Naive thymus-derived CD8-positive, alpha-beta T cell (primary cell): ENCODE results near the gene DCC. TPM values are rescaled to one million over a fixed set of nuclear protein-coding genes. Genes with fewer than 3 reads are reported as not detected.
A peak's percentile ranks its signal among the peaks of the same experiment; 100 is the strongest.

Experiments used
- ATAC-seq, 2 donors: fragments of 150-1000 bp; cut with Tn5 transposase in 1 of 2; sonication (Bioruptor Pico), chemical (Tn5 transposase) in 1 of 2; 1 replicate in 1 of 2; 2 replicates in 1 of 2; pipeline ENCODE4 v1.10.0; 2021; ENCODE audit warnings: mild to moderate bottlenecking in 2 of 2, moderate library complexity in 2 of 2
- POLR2A ChIA-PET: fragments of 350-600 bp; sonication (Branson Sonifier 250); formaldehyde crosslinking; loops from one replicate; lab custom pipeline; 2021; ENCODE audit warnings: antibody characterized with exemption; lab: Charles Lee
- DNase-seq, 10 donors: peaks; one replicate each; pipeline versions ENCODE4 v3.0.0 to v3.0.0-alpha.2; 2020 to 2022
- H3K27ac Mint-ChIP-seq, 10 donors: one replicate each; pipeline ENCODE4 v1.8.0; 2020 to 2022; ENCODE audit warnings: mild to moderate bottlenecking in 10 of 10, mixed read lengths in 10 of 10, moderate library complexity in 4 of 10, inconsistent platforms in 1 of 10
- H3K27me3 Mint-ChIP-seq, 5 donors: one replicate each; pipeline ENCODE4 v1.8.0; 2021 to 2022; ENCODE audit warnings: mixed read lengths in 5 of 5
- H3K36me3 Mint-ChIP-seq, 3 donors: one replicate each; pipeline ENCODE4 v1.8.0; 2020 to 2022; ENCODE audit warnings: mixed read lengths in 3 of 3, mild to moderate bottlenecking in 2 of 3, inconsistent platforms in 1 of 3
- H3K4me1 Mint-ChIP-seq, 4 donors: one replicate each; pipeline ENCODE4 v1.8.0; 2021 to 2022; ENCODE audit warnings: mixed read lengths in 4 of 4
- H3K4me3 Mint-ChIP-seq, 10 donors: one replicate each; pipeline ENCODE4 v1.8.0; 2020 to 2022; ENCODE audit warnings: mild to moderate bottlenecking in 10 of 10, mixed read lengths in 10 of 10, moderate library complexity in 6 of 10, inconsistent platforms in 1 of 10
- H3K9me3 Mint-ChIP-seq, 9 donors: one replicate each; pipeline ENCODE4 v1.8.0; 2020 to 2022; ENCODE audit warnings: mixed read lengths in 9 of 9, mild to moderate bottlenecking in 3 of 9, inconsistent platforms in 1 of 9, moderate library complexity in 1 of 9
- polyA plus RNA-seq, 3 donors: library from polyadenylated mRNA; unstranded; fragments of 300-500 nt; fragmentation: Illumina TruSeq; gene quantifications; one replicate each; pipeline ENCODE4 v1.2.3, GENCODE V29; 2021
- total RNA-seq, 8 experiments: library from RNA in 2 of 8; stranded (reverse) in 2 of 8; gene quantifications; one replicate each; pipeline ENCODE4 v1.2.3 and lab custom pipeline; 2021 to 2026

Gene DCC
- total RNA-seq = not detected
- not detected for polyA plus RNA-seq
- total RNA-seq (lab: John Stamatoyannopoulos, UW) = 0 to 0.08 (median 0) reads per million in 6 experiments

DNA sequence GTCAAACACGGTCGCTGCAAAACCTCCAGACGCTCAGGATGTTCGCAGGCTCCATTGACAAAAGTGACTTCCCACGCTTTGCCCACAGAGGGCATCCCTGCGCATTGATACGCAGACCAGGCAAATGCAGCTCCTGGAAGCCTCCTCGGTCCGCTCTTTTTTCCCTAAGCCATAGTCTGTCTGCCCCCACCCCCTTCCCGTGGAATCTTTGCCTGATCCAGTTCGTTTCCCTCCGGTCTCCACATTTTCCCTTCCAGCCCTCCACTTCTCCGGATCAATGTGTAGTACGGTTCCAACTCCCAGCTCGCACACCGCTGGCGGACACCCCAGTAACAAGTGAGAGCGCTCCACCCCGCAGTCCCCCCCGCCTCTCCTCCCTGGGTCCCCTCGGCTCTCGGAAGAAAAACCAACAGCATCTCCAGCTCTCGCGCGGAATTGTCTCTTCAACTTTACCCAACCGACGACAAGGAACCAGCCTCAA lies at the start of gene DCC:
Gene DCC, plus strand, starts transcription at position 307 of the 481 bp plus-strand sequence. CDS start 591 bp downstream, outside the sequence.
- DNase-seq = no peak
- Mint-ChIP-seq H3K9me3 (peaks cover 0 to 14% (median 9%) of the 10 kb centered on the region in 9 donors), H3K4me1 (peaks cover 0 to 5% (median 3%) of the 10 kb centered on the region in 4 donors), H3K36me3 (peaks cover 0 to 5% (median 3%) of the 10 kb centered on the region in 3 donors), H3K4me3 (no peak within 1 kb of the TSS), H3K27ac (peak within 1 kb of the TSS in 1 of 10 donors; percentile 21), H3K27me3 (peaks cover 17 to 52% (median 42%) of the 10 kb centered on the region in 5 donors)
- no peak for ATAC-seq
- POLR2A ChIA-PET = no interaction called here

GRCh38 chr18:52310651-52311050 lies 29.3 kb upstream of the DCC start:
- ATAC-seq = no peak
- H3K4me1 Mint-ChIP-seq = no peaks in the 10 kb centered on the region
- no peaks in the 10 kb centered on the region for H3K36me3 Mint-ChIP-seq
- no peaks in the 10 kb centered on the region for H3K27me3 Mint-ChIP-seq
- POLR2A ChIA-PET = no interaction called here
- no peak for DNase-seq
- H3K9me3 Mint-ChIP-seq = peaks cover 0 to 6% (median 3%) of the 10 kb centered on the region in 9 donors
- H3K27ac Mint-ChIP-seq = no peak overlapping the region
- H3K4me3 Mint-ChIP-seq = no peak overlapping the region

DNA sequence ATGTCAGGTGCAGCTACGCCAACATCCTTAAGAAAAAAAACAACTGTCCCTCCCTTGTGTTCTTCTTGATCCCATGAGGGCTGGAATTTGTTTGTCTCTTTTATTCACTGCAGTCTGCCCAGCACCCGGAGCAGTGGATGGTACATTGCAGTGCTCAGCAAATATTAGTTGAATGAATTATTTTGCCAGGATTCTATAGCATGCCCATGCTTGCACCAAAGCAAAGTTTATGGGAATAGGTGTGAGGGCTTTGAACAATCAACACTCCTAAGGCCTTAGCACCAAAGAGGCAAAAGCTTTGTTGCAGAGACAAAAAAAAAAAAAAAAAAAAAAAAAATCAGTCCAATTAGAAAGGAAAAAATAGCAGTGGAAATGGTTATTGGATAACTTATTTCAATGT lies 28.7 kb upstream of the DCC start:
- peaks cover 0 to 1% (median 0%) of the 10 kb centered on the region in 3 donors for H3K36me3 Mint-ChIP-seq
- ATAC-seq (no peak), DNase-seq (no peak)
- H3K9me3 Mint-ChIP-seq = peaks cover 0 to 6% (median 3%) of the 10 kb centered on the region in 9 donors
- POLR2A ChIA-PET = no interaction called here
- H3K27me3 Mint-ChIP-seq = no peaks in the 10 kb centered on the region
- H3K27ac Mint-ChIP-seq = no peak overlapping the region
- H3K4me3 Mint-ChIP-seq = no peak overlapping the region
- H3K4me1 Mint-ChIP-seq = no peaks in the 10 kb centered on the region

DNA sequence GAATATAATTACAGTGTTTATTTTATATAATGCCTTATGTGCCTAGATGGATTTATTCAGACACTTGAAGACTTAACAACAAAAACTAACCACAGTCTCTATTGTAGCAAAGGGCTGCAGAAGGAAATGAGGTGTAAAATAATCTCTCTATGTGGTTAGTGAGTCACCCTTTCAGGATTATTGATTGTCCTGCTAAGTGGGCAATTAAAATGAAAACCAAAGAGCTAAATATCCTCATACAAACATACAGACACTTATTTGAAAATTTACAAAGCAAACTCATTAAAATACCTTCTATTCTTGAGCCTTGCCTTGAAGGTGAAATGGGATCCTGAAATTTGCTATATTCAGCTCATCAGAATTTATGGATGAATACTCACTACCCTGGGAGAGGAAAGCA lies 27.7 kb upstream of the DCC start:
- Mint-ChIP-seq H3K27ac (no peak overlapping the region), H3K9me3 (peaks cover 0 to 7% (median 4%) of the 10 kb centered on the region in 9 donors), H3K4me3 (no peak overlapping the region), H3K36me3 (peaks cover 0 to 5% (median 0%) of the 10 kb centered on the region in 3 donors), H3K4me1 (no peaks in the 10 kb centered on the region), H3K27me3 (no peaks in the 10 kb centered on the region)
- ATAC-seq (no peak), DNase-seq (no peak)
- POLR2A ChIA-PET = no interaction called here

- peaks cover 0 to 10% (median 4%) of the 10 kb centered on the region in 9 donors for H3K9me3 Mint-ChIP-seq
- POLR2A ChIA-PET = no interaction called here
- no peak overlapping the region for H3K4me3 Mint-ChIP-seq
- H3K27me3 Mint-ChIP-seq = no peaks in the 10 kb centered on the region
- peaks cover 0 to 5% (median 0%) of the 10 kb centered on the region in 3 donors for H3K36me3 Mint-ChIP-seq
- no peak for ATAC-seq
- no peak for DNase-seq
- H3K27ac Mint-ChIP-seq = no peak overlapping the region
- H3K4me1 Mint-ChIP-seq = no peaks in the 10 kb centered on the region
These were observed 26.8 kb upstream of the DCC start for GRCh38 chr18:52313213-52313612.

DNA sequence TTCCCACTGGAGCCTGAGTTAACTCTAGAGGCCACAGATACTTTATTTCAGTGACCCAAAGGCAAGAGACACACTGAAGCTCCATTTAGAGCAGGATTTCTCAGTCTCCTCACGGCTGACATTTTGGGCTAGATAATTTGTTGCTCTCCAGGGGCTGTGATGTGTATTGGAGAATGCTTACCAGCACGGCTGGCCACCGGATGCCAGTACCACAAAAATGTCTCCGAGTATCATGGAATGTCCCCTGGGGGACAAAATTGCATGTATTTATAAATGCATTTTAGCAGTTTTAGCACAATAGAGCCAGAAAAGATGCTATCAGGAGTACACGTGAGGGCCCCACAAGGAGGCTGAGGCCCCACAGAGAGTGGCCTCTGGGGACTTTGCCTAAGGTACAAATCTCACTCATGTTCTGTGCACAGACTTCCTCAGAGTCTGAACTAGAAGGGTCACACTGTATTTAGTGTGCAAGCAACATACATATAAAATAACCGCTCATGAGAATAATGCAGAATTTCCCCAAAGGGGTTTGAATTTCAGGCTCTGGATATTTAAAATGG lies 20.5 kb upstream of the DCC start:
- no peak overlapping the region for H3K27ac Mint-ChIP-seq
- peaks cover 0 to 5% (median 0%) of the 10 kb centered on the region in 3 donors for H3K36me3 Mint-ChIP-seq
- no peak overlapping the region for H3K4me3 Mint-ChIP-seq
- POLR2A ChIA-PET = no interaction called here
- ATAC-seq (no peak), DNase-seq (no peak)
- peaks cover 0 to 2% (median 0%) of the 10 kb centered on the region in 5 donors for H3K27me3 Mint-ChIP-seq
- H3K9me3 Mint-ChIP-seq = peaks cover 0 to 16% (median 0%) of the 10 kb centered on the region in 9 donors
- H3K4me1 Mint-ChIP-seq = no peaks in the 10 kb centered on the region

DNA sequence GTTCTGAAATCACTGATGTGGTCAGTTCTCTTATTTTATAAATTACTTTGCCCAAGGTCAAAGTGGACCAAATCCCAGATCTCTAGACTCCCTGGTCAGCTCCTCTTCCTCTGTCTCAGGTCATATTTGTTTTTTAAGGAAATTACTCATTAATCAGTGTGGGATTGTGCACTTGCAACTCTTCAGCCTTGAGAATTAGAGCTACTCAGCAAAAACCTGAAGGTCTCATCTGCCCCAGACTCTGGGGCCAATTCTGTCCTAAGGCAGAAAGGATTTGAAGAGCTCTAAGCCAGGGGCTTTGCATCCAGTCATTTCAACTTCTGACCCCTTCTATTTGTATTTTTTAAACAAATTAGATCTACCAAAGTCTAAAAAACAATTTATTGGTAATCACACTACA lies 17.7 kb upstream of the DCC start:
- H3K27me3 Mint-ChIP-seq = peaks cover 0 to 2% (median 0%) of the 10 kb centered on the region in 5 donors

GRCh38 chr18:52323802-52324201 lies 16.2 kb upstream of the DCC start:
- peaks cover 0 to 7% (median 0%) of the 10 kb centered on the region in 9 donors for H3K9me3 Mint-ChIP-seq
- ATAC-seq = no peak
- peak overlapping the region in 1 of 10 donors; percentile 85 for H3K27ac Mint-ChIP-seq
- no peaks in the 10 kb centered on the region for H3K4me1 Mint-ChIP-seq
- peaks cover 0 to 3% (median 0%) of the 10 kb centered on the region in 5 donors for H3K27me3 Mint-ChIP-seq
- H3K36me3 Mint-ChIP-seq = no peaks in the 10 kb centered on the region
- POLR2A ChIA-PET = no interaction called here
- no peak for DNase-seq
- H3K4me3 Mint-ChIP-seq = no peak overlapping the region

More for the DNA sequence above, 17.7 kb upstream of the DCC start:
- Mint-ChIP-seq H3K4me3 (no peak overlapping the region), H3K9me3 (peaks cover 0 to 10% (median 0%) of the 10 kb centered on the region in 9 donors), H3K4me1 (no peaks in the 10 kb centered on the region), H3K27ac (no peak overlapping the region), H3K36me3 (no peaks in the 10 kb centered on the region)
- no peak for ATAC-seq
- POLR2A ChIA-PET = no interaction called here
- DNase-seq = no peak

DNA sequence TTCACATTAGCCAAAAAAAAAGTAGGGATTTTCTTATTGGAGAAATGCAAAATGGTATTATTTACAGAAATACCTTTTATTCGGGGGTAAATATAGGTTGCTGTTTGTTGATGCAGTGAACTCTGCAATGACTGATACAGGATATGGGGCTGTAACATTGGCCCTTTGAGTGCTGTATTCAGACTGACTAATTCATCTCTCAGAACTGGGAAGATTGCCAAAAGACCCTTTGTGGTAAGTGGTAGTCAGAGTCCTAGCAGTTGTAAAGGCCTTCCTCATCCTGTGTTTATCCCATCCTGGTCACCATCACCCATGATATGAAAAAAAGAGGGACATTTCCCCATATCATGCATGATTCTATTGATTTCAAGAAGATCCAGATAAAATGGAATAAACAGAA lies 14.0 kb upstream of the DCC start:
- ATAC-seq = no peak
- Mint-ChIP-seq H3K27ac (no peak overlapping the region), H3K36me3 (no peaks in the 10 kb centered on the region), H3K4me1 (no peaks in the 10 kb centered on the region), H3K27me3 (peaks cover 0 to 3% (median 0%) of the 10 kb centered on the region in 5 donors), H3K4me3 (no peak overlapping the region), H3K9me3 (peaks cover 0 to 7% (median 0%) of the 10 kb centered on the region in 9 donors)
- no peak for DNase-seq
- POLR2A ChIA-PET = no interaction called here

DNA sequence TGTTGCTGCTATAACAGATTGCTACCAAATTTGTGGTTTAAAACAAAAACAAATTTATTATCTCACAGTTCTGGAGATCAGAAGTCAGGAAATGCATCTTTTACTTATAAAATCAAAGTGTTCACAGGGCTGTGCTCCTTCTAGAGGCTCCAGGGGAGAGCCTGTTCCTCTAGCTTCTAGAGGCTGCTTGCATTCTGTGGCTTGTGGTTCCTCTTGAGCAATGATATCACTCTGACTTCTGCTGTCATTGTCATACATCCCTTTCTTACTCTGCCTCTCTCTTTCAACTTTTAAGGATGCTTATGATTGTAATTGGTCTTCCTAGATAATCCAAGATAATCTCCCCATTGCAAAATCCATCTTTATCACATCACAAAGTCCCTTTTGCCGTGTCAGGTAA lies 6.1 kb upstream of the DCC start:
- no peak overlapping the region for H3K4me3 Mint-ChIP-seq
- ATAC-seq = no peak
- H3K27ac Mint-ChIP-seq = no peak overlapping the region

DNA sequence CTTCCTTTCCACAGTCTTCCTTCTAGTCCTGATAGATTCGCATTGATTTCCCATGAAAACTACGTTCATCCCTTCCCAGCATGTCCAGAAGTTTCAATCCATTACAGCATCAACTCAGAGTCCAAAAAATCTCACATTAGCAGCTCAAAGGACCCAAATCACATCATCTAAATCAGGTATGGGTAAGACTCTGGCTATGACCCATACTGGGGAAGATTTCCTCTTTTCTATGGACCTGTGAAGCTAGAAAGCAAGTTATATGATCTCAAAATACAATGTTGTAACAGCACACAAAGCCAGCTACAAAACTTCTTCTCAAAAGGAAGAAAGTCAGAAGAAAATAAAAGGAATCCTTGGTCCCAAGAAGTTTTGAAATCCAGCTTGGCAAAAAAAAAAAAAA lies 5.7 kb upstream of the DCC start:
- POLR2A ChIA-PET = no interaction called here
- Mint-ChIP-seq H3K4me1 (no peaks in the 10 kb centered on the region), H3K9me3 (peaks cover 0 to 14% (median 7%) of the 10 kb centered on the region in 9 donors), H3K36me3 (no peaks in the 10 kb centered on the region), H3K27me3 (peaks cover 7 to 43% (median 23%) of the 10 kb centered on the region in 5 donors), H3K27ac (no peak overlapping the region), H3K4me3 (no peak overlapping the region)
- DNase-seq = no peak
- no peak for ATAC-seq

More for the DNA sequence above, 6.1 kb upstream of the DCC start:
- peaks cover 1 to 14% (median 7%) of the 10 kb centered on the region in 9 donors for H3K9me3 Mint-ChIP-seq
- POLR2A ChIA-PET = no interaction called here
- H3K36me3 Mint-ChIP-seq = no peaks in the 10 kb centered on the region
- no peak for DNase-seq
- peaks cover 5 to 43% (median 18%) of the 10 kb centered on the region in 5 donors for H3K27me3 Mint-ChIP-seq
- no peaks in the 10 kb centered on the region for H3K4me1 Mint-ChIP-seq

DNA sequence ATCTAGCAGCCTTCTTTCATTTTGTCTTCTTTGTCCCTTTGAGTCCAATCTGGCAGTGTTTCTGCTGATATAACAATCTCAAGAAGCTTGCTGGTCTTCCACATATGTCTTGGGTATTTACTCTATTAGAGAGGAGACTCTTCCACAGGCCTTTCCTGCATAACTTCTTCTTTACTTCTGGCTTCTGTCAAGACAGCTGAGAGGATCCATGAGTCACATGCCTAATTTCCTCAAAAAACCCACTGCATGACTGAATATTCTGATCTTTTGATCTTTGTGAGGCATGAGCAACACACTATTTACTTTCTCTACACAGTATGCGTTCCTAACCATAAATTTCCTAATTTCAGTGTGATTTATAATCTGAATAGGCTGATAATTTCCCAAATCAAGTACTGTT lies 5.1 kb upstream of the DCC start:
- no peaks in the 10 kb centered on the region for H3K36me3 Mint-ChIP-seq
- H3K4me3 Mint-ChIP-seq = no peak overlapping the region
- POLR2A ChIA-PET = no interaction called here
- DNase-seq (no peak), ATAC-seq (no peak)
- no peaks in the 10 kb centered on the region for H3K4me1 Mint-ChIP-seq
- H3K27me3 Mint-ChIP-seq = peaks cover 8 to 43% (median 25%) of the 10 kb centered on the region in 5 donors
- no peak overlapping the region for H3K27ac Mint-ChIP-seq
- peaks cover 0 to 14% (median 7%) of the 10 kb centered on the region in 9 donors for H3K9me3 Mint-ChIP-seq

- Mint-ChIP-seq H3K4me1 (peaks cover 0 to 5% (median 3%) of the 10 kb centered on the region in 4 donors), H3K27ac (peak overlapping the region in 1 of 10 donors; percentile 0), H3K27me3 (peaks cover 17 to 53% (median 43%) of the 10 kb centered on the region in 5 donors), H3K9me3 (peaks cover 0 to 14% (median 9%) of the 10 kb centered on the region in 9 donors), H3K4me3 (no peak overlapping the region), H3K36me3 (peaks cover 0 to 5% (median 3%) of the 10 kb centered on the region in 3 donors)
- ATAC-seq (no peak), DNase-seq (no peak)
- POLR2A ChIA-PET = no interaction called here
These were observed 2.7 kb upstream of the DCC start for GRCh38 chr18:52337276-52337675.
